AG10803 (cell line): ENCODE measurements around the gene MTHFD2L.

ENCODE experiments used
- DNase-seq: peaks from one replicate; pipeline ENCODE4 v3.0.0; 2010; ENCODE audit warnings: low read depth
- H3K4me3 ChIP-seq: 2 replicates; pipeline ENCODE4 v1.5.1; 2011; ENCODE audit warnings: mild to moderate bottlenecking, low read length, control low read depth
- CTCF ChIP-seq: conservative IDR thresholded peaks from 2 replicates; pipeline ENCODE4 v1.5.1; 2011; ENCODE audit warnings: mild to moderate bottlenecking, low read length, control low read depth, inconsistent platforms

Gene MTHFD2L

GRCh38 chr4:74190332-74190731, 32.4 kb downstream of the MTHFD2L start:
- TF ChIP-seq CTCF: no peak

GRCh38 chr4:74190919-74191397, 33.0 kb downstream of the MTHFD2L start:
- no peak overlapping the region for H3K4me3 ChIP-seq
- DNase-seq: no peak
- no peak for TF ChIP-seq CTCF

More at GRCh38 chr4:74190332-74190731, 32.4 kb downstream of the MTHFD2L start:
- DNase-seq: no peak
- H3K4me3 ChIP-seq: no peak overlapping the region

GRCh38 chr4:74197080-74197479, 39.2 kb downstream of the MTHFD2L start:
- no peak overlapping the region for H3K4me3 ChIP-seq
- TF ChIP-seq CTCF: no peak
- DNase-seq: no peak

GRCh38 chr4:74202062-74202586, 44.2 kb downstream of the MTHFD2L start:
- TF ChIP-seq CTCF: no peak
- no peak overlapping the region for H3K4me3 ChIP-seq
- no peak for DNase-seq

- no peak overlapping the region for H3K4me3 ChIP-seq
- no peak for TF ChIP-seq CTCF
- DNase-seq: no peak
These were observed 45.5 kb downstream of the MTHFD2L start for GRCh38 chr4:74203467-74203866.

GRCh38 chr4:74205046-74205445, 47.1 kb downstream of the MTHFD2L start:
- DNase-seq: no peak
- no peak overlapping the region for H3K4me3 ChIP-seq
- TF ChIP-seq CTCF: no peak

- no peak for DNase-seq
- TF ChIP-seq CTCF: no peak
- H3K4me3 ChIP-seq: no peak overlapping the region
These were observed 47.6 kb downstream of the MTHFD2L start for GRCh38 chr4:74205559-74205958.
